A549 treated with CpdA at 1 μM for 4 hours (cell line): ENCODE data around the gene DDX39B. TPM values are rescaled to one million over a fixed set of nuclear protein-coding genes. Genes with fewer than 3 reads are reported as not detected.

Experiments used
- total RNA-seq: library from RNA; stranded (reverse); fragments of 200-300 nt; extraction: Qiagen RNA extraction; gene quantifications from 5 replicates; pipeline ENCODE4 v1.2.3, GENCODE V29; 2022; ENCODE audit warnings: low read depth

DDX39B gene
- 313 to 396 TPM (median 382 TPM) in 5 replicates for total RNA-seq

GRCh38 chr6:31541658-31542521, at the start of gene DDX39B:
Gene DDX39B, minus strand, starts transcription at chr6:31542003. Its CDS starts 1,471 bp downstream, at chr6:31540532.

GRCh38 chr6:31586008-31586407, 44.2 kb upstream of the DDX39B start, which contains the start of gene LST1:
Gene LST1, plus strand, starts transcription at chr6:31586277. Its CDS starts 1,023 bp downstream, at chr6:31587300.

GRCh38 chr6:31582230-31582643, 40.4 kb upstream of the DDX39B start, which contains the start of gene LTB:
Gene LTB, minus strand, starts transcription at chr6:31582424. Its CDS starts 7 bp downstream, at chr6:31582417.

GRCh38 chr6:31575335-31575901, 33.6 kb upstream of the DDX39B start, which contains the start of gene TNF:
Gene TNF, plus strand, starts transcription at chr6:31575565. Its CDS starts 177 bp downstream, at chr6:31575742.

GRCh38 chr6:31572041-31572911, 30.5 kb upstream of the DDX39B start, which contains the start of gene LTA:
Gene LTA, plus strand, starts transcription at chr6:31572289. Its CDS starts 454 bp downstream, at chr6:31572743.

GRCh38 chr6:31546958-31547726, 5.3 kb upstream of the DDX39B start, which contains the start of gene NFKBIL1:
Gene NFKBIL1, plus strand, starts transcription at chr6:31547608. Its CDS starts 87 bp downstream, at chr6:31547695.

GRCh38 chr6:31546339-31546957, 4.6 kb upstream of the DDX39B start, which contains the start of gene ATP6V1G2:
Gene ATP6V1G2, minus strand, starts transcription at chr6:31546608. Its CDS starts 49 bp downstream, at chr6:31546559.

GRCh38 chr6:31528821-31529328, 12.9 kb downstream of the DDX39B start, which contains the start of gene MCCD1:
Gene MCCD1, plus strand, starts transcription at chr6:31528962. Its CDS starts 53 bp downstream, at chr6:31529015.

GRCh38 chr6:31497531-31498476, 44.0 kb downstream of the DDX39B start, which contains the start of gene MICB:
Gene MICB, plus strand, starts transcription at chr6:31498145. Its CDS starts 49 bp downstream, at chr6:31498194.

Other genes with a start within 250 kb of the DDX39B start
- 15.2 to 27.1 TPM (median 25.9 TPM) in 5 replicates for gene HLA-B, start 184.8 kb downstream of the DDX39B start, total RNA-seq
- gene MICA, start 138.4 kb downstream of the DDX39B start, total RNA-seq: 27.2 to 29.6 TPM (median 28.7 TPM) in 5 replicates
- gene MICB, start 43.9 kb downstream of the DDX39B start, total RNA-seq: 6.6 to 8.6 TPM (median 7.7 TPM) in 5 replicates
- not detected in 5 replicates for gene MCCD1, start 13.0 kb downstream of the DDX39B start, total RNA-seq
- 0.57 to 0.77 TPM (median 0.63 TPM) in 5 replicates for gene ATP6V1G2, start 4.6 kb upstream of the DDX39B start, total RNA-seq
- gene NFKBIL1, start 5.6 kb upstream of the DDX39B start, total RNA-seq: 9.5 to 12.2 TPM (median 10.6 TPM) in 5 replicates
- gene LTA, start 30.3 kb upstream of the DDX39B start, total RNA-seq: 0.08 to 0.13 TPM (median 0.10 TPM) in 3 of 5 replicates, not detected in the others
- 0.06 to 0.13 TPM (median 0.07 TPM) in 3 of 5 replicates, not detected in the others for gene TNF, start 33.6 kb upstream of the DDX39B start, total RNA-seq
- gene LTB, start 40.4 kb upstream of the DDX39B start, total RNA-seq: 0.27 to 0.39 TPM (median 0.35 TPM) in 5 replicates
- 0.26 to 0.49 TPM (median 0.37 TPM) in 3 of 5 replicates, not detected in the others for gene LST1, start 44.3 kb upstream of the DDX39B start, total RNA-seq
- gene NCR3, start 51.0 kb upstream of the DDX39B start, total RNA-seq: not detected in 5 replicates
- not detected in 5 replicates for gene AIF1, start 73.2 kb upstream of the DDX39B start, total RNA-seq
- gene PRRC2A, start 78.7 kb upstream of the DDX39B start, total RNA-seq: 70.6 to 97.9 TPM (median 90.8 TPM) in 5 replicates
- gene BAG6, start 110.7 kb upstream of the DDX39B start, total RNA-seq: 115 to 151 TPM (median 145 TPM) in 5 replicates
- 1.8 to 4.8 TPM (median 3.2 TPM) in 5 replicates for gene APOM, start 113.9 kb upstream of the DDX39B start, total RNA-seq
- gene C6orf47, start 118.8 kb upstream of the DDX39B start, total RNA-seq: 10.5 to 13.0 TPM (median 12.2 TPM) in 5 replicates
- gene GPANK1, start 123.0 kb upstream of the DDX39B start, total RNA-seq: 9.3 to 14.1 TPM (median 12.7 TPM) in 5 replicates
- 168 to 184 TPM (median 180 TPM) in 5 replicates for gene CSNK2B, start 124.1 kb upstream of the DDX39B start, total RNA-seq
- 3.6 to 6.3 TPM (median 5.0 TPM) in 5 replicates for gene LY6G5B, start 128.0 kb upstream of the DDX39B start, total RNA-seq
- 0.51 to 2.4 TPM (median 1.4 TPM) in 5 replicates for gene LY6G5C, start 139.1 kb upstream of the DDX39B start, total RNA-seq
- 15.6 to 21.2 TPM (median 19.2 TPM) in 5 replicates for gene ABHD16A, start 161.3 kb upstream of the DDX39B start, total RNA-seq
- not detected in 5 replicates for gene LY6G6F, start 164.9 kb upstream of the DDX39B start, total RNA-seq
- gene LY6G6D, start 173.3 kb upstream of the DDX39B start, total RNA-seq: not detected in 5 replicates
- 0.11 TPM in 1 of 5 replicates, not detected in the others for gene LY6G6C, start 179.7 kb upstream of the DDX39B start, total RNA-seq
- gene MPIG6B, start 181.4 kb upstream of the DDX39B start, total RNA-seq: not detected in 5 replicates
- 25.6 to 30.4 TPM (median 28.7 TPM) in 5 replicates for gene DDAH2, start 187.3 kb upstream of the DDX39B start, total RNA-seq
- 495 to 530 TPM (median 516 TPM) in 5 replicates for gene CLIC1, start 194.5 kb upstream of the DDX39B start, total RNA-seq
- 12.1 to 16.5 TPM (median 15.1 TPM) in 5 replicates for gene MSH5, start 198.0 kb upstream of the DDX39B start, total RNA-seq
- 3.6 to 5.9 TPM (median 4.7 TPM) in 5 replicates for gene SAPCD1, start 220.7 kb upstream of the DDX39B start, total RNA-seq
- gene VWA7, start 235.3 kb upstream of the DDX39B start, total RNA-seq: 0.61 to 2.0 TPM (median 1.5 TPM) in 5 replicates